Smooth muscle cell of trachea (primary cell): ENCODE data around the gene UGCG. TPM values are rescaled to one million over a fixed set of nuclear protein-coding genes. Genes with fewer than 3 reads are reported as not detected.

ENCODE experiments used
- total RNA-seq: library from RNA; depleted of rRNA; stranded (reverse); fragments of >200 nt; gene quantifications from 2 replicates; pipeline ENCODE4 v1.2.1, GENCODE V29; 2014

The UGCG gene
- 39.6 and 74.6 TPM in 2 replicates for total RNA-seq

DNA sequence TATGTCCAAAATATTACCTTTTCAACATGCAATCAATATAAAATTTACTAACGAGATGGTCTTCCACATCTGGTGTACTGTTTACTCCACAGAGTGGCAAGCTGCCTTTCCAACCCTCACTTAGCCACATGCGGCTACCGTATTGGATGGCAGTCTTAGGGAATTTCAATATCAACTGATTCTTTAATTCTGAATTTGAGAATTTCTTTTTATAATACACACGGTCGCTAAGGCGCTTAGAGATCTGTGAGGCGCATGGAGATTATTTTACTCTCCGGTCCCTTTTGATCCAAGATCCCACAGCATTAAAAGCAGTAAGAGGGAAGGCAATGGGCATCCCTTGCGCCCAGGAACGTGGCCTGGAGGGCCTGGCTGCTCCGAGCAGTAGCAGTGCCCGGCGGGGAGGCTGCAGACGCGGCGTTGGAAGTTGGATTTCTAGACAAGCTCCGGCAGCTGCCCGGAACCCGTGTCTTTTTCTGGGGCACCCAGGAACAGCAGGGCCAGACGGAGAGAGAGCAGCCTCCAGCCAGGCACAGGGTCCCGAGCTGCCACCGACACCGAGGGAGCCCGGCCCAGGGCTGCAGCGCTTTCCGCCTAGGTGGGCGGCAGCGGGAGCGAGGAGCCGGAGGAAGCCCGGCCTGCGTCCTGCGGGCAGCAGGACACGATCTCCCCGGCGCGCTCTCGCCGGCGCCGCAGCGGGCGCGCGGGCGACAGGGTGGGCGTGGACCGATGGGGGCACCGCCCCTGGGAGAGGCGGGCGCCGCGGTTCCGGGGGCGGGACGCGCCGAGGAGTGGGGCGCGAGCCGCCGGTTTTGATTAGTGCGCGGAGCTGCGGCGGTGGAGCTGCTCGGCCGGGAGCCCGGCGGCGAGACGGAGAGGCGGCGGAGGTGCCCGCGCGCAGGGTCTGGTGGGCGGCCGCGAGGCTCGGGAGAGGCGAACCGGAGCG, at the start of gene UGCG:
Gene UGCG, plus strand, starts transcription at position 819 of the 946 bp plus-strand sequence. CDS start 402 bp downstream, outside the sequence.

Other genes starting within 250 kb of the UGCG start
- gene GNG10, start 235.2 kb upstream of the UGCG start, total RNA-seq: 71.8 and 150 TPM in 2 replicates
- gene SHOC1, start 101.9 kb upstream of the UGCG start, total RNA-seq: under 0.01 and 0.17 TPM in 2 replicates